K562 (cell line): ENCODE results near the gene L3MBTL1. TPM values are rescaled to one million over a fixed set of nuclear protein-coding genes. Genes with fewer than 3 reads are reported as not detected.

Experiments
- ATAC-seq: fragments of 200-7000 bp; cut with Tn5 transposase; 3 replicates; pipeline ENCODE4 v1.9.1; 2020; ENCODE audit warnings: moderate library complexity
- BruUV-seq: library from RNA; stranded (reverse); fragments of 400-500 nt; replicated peaks from 2 replicates; lab custom pipeline; 2021; lab: Mats Ljungman, UMichigan
- CTCF ChIA-PET: fragments of 300-600 bp; formaldehyde crosslinking; extraction: SDS; loops from one replicate; lab custom pipeline; 2021; ENCODE audit warnings: low intra/inter-chr PET ratio; lab: Yijun Ruan, JAX
- POLR2A ChIA-PET: fragments of 300-600, 350-650 bp; sonication (Branson Sonifier 250); formaldehyde crosslinking; extraction: SDS; loops from one replicate; lab custom pipeline; 2021; ENCODE audit warnings: antibody characterized with exemption, inconsistent platforms; lab: Yijun Ruan, JAX
- DNase-seq, 4 experiments: peaks; one replicate each; pipeline versions ENCODE4 v3.0.0 to v3.0.0-alpha.2; 2011 to 2018; ENCODE audit warnings: low spot score in 3 of 4, mixed read lengths in 3 of 4; ENCODE audit errors: extremely low read depth in 1 of 4
- FAIRE-seq: peaks from 2 replicates; lab custom pipeline; 2011; peaks lifted over from hg19 to GRCh38; lab: Jason Lieb, UNC
- H2AFZ ChIP-seq: 2 replicates; pipeline ENCODE4 v1.6.0; 2011; ENCODE audit warnings: low read depth, low read length, control low read depth, inconsistent platforms
- H3K27ac ChIP-seq: fragments of 200-600 bp; 3 replicates; pipeline ENCODE4 v1.8.0; 2011; ENCODE audit warnings: low read depth, mild to moderate bottlenecking, control low read depth, inconsistent platforms, low read length, moderate library complexity, mixed read lengths; ENCODE audit errors: extremely low read depth
- H3K27me3 ChIP-seq, 2 experiments: fragments of 300-600 bp in 1 of 2; 2 replicates in 1 of 2; 3 replicates in 1 of 2; pipeline versions ENCODE4 v1.6.0 to v1.8.0; 2011; ENCODE audit warnings: inconsistent platforms in 2 of 2, low read length in 2 of 2, mild to moderate bottlenecking in 1 of 2, mixed read lengths in 1 of 2, moderate library complexity in 1 of 2; ENCODE audit not compliant: control insufficient read depth in 2 of 2, insufficient read depth in 2 of 2
- H3K36me3 ChIP-seq: fragments of 300-600 bp; 3 replicates; pipeline ENCODE4 v1.8.0; 2011; ENCODE audit warnings: mild to moderate bottlenecking, low read length, inconsistent platforms; ENCODE audit not compliant: control insufficient read depth, insufficient read depth
- H3K4me1 ChIP-seq, 2 experiments: fragments of 200-600 bp in 1 of 2; replicated peaks in 1 of 2; 2 replicates in 1 of 2; 3 replicates in 1 of 2; pipeline versions ENCODE4 v1.5.1 to v1.8.0; 2011; ENCODE audit warnings: inconsistent platforms in 2 of 2, low read length in 2 of 2, mild to moderate bottlenecking in 1 of 2, mixed read lengths in 1 of 2, moderate library complexity in 1 of 2; ENCODE audit not compliant: control insufficient read depth in 2 of 2, insufficient read depth in 2 of 2
- H3K4me2 ChIP-seq: 2 replicates; pipeline ENCODE4 v1.6.1; 2011; ENCODE audit warnings: low read length, control low read depth, inconsistent platforms, mixed read lengths; ENCODE audit not compliant: insufficient read depth
- H3K4me3 ChIP-seq: fragments of 200-600 bp; sonication (generic), shearing (Covaris generic); 2 replicates; pipeline ENCODE4 v1.5.1; 2016; ENCODE audit warnings: control low read depth, inconsistent platforms
- H3K79me2 ChIP-seq: fragments of 200-600 bp; 3 replicates; pipeline ENCODE4 v1.8.0; 2011; ENCODE audit warnings: low read length, inconsistent platforms; ENCODE audit not compliant: control insufficient read depth, insufficient read depth
- H3K9ac ChIP-seq, 2 experiments: 2 replicates each; pipeline versions ENCODE4 v1.6.0 to v1.6.1; 2011; ENCODE audit warnings: low read depth in 2 of 2, low read length in 2 of 2, control low read depth in 1 of 2, inconsistent platforms in 1 of 2, mild to moderate bottlenecking in 1 of 2, mixed read lengths in 1 of 2; ENCODE audit not compliant: insufficient read depth in 1 of 2
- H3K9me1 ChIP-seq: one replicate; pipeline ENCODE4 v1.6.0; 2011; ENCODE audit warnings: inconsistent platforms, mild to moderate bottlenecking, low read length, moderate library complexity; ENCODE audit not compliant: control insufficient read depth, insufficient read depth
- H3K9me3 ChIP-seq: replicated peaks from 2 replicates; pipeline ENCODE4 v1.5.1; 2011; ENCODE audit warnings: low read depth, low read length, inconsistent platforms; ENCODE audit not compliant: control insufficient read depth, insufficient read depth
- H4K20me1 ChIP-seq: replicated peaks from 2 replicates; pipeline ENCODE4 v1.6.1; 2011; ENCODE audit warnings: low read length, inconsistent platforms, mixed read lengths; ENCODE audit not compliant: control insufficient read depth, insufficient read depth
- KDM1A ChIP-seq, 2 experiments: fragments of 450-650 bp; IDR thresholded peaks; 2 replicates each; pipeline ENCODE4 v1.6.1; 2016; ENCODE audit warnings: mild to moderate bottlenecking in 2 of 2
- LARP7 ChIP-seq: fragments of 450-650 bp; IDR thresholded peaks from 2 replicates; pipeline ENCODE4 v1.6.1; 2016
- NFE2L1 ChIP-seq: fragments of 450-650 bp; IDR thresholded peaks from 2 replicates; pipeline ENCODE4 v1.6.1; 2016; ENCODE audit warnings: missing genetic modification characterization, low read depth, mild to moderate bottlenecking, missing compliant biosample characterization, moderate library complexity, borderline replicate concordance
- RBFOX2 ChIP-seq: fragments of 200-400 bp; formaldehyde crosslinking; IDR thresholded peaks from 2 replicates; pipeline ENCODE4 v1.6.1; 2017; ENCODE audit warnings: low read depth, mild to moderate bottlenecking, low read length, moderate library complexity
- TOE1 ChIP-seq, 2 experiments: fragments of 450-650 bp in 1 of 2; sonication (generic) in 1 of 2; formaldehyde crosslinking in 1 of 2; IDR thresholded peaks; 2 replicates each; pipeline versions ENCODE4 v1.7.1 to v1.8.0; 2016 to 2022; ENCODE audit warnings: borderline replicate concordance in 2 of 2, mild to moderate bottlenecking in 2 of 2, antibody characterized with exemption in 1 of 2, inconsistent platforms in 1 of 2, low read depth in 1 of 2, missing genetic modification reagents in 1 of 2, moderate library complexity in 1 of 2
- ZC3H11A ChIP-seq: IDR thresholded peaks from 2 replicates; pipeline ENCODE4 v1.6.1; 2012; ENCODE audit warnings: low read depth, low read length, improper control_type of control experiment
- ZNF146 ChIP-seq: IDR thresholded peaks from one replicate; pipeline ENCODE4 v1.6.1; 2018; ENCODE audit warnings: missing compliant biosample characterization; ENCODE audit not compliant: unreplicated experiment
- WGBS: fragments of 100-300 bp; shearing (Covaris generic); methylation state at CpG from one replicate; pipeline ENCODE4 v1.1.6; 2016; ENCODE audit warnings: low coverage, mixed read lengths; ENCODE audit not compliant: insufficient coverage; ENCODE audit errors: missing lambda C conversion rate; 5-methylcytosine and 5-hydroxymethylcytosine counted together
- in situ Hi-C: fragments of 300-500 bp; cut with MboI; formaldehyde crosslinking; loops from 4 replicates; pipeline ENCODE4 v1.15.0; 2018; ENCODE audit warnings: inconsistent platforms, mixed read lengths
- intact Hi-C: fragments of 100-400 bp; cut with micrococcal nuclease; formaldehyde crosslinking; loops from 2 replicates; pipeline ENCODE4 v1.14.2; 2022
- polyA plus RNA-seq, 8 experiments: library from polyadenylated mRNA; depleted of rRNA in 4 of 8; stranded (reverse) in 5 of 8; unstranded in 3 of 8; fragments of >200 nt; fragmentation: Nextera tagmentation in 2 of 8; fragmentation: Illumina TruSeq in 1 of 8; extraction: Ambion mirVana in 2 of 8; extraction: Trizol in 1 of 8; gene quantifications; 2 replicates each; pipeline versions ENCODE4 v1.2.1 to v1.2.3, GENCODE V29; 2011 to 2014; ENCODE audit warnings: inconsistent platforms in 1 of 8, missing spikeins in 1 of 8
- total RNA-seq, 7 experiments: library from RNA; depleted of rRNA in 6 of 7; stranded (reverse); fragments of >200 nt in 6 of 7; fragmentation: Illumina TruSeq in 2 of 7; extraction: Trizol in 2 of 7; gene quantifications; 2 replicates each; pipeline versions ENCODE4 v1.2.1 to v1.2.3, GENCODE V29; 2011 to 2021; ENCODE audit warnings: low replicate concordance in 1 of 7
- TF ChIP-seq, protein P1 (sequence below), 3 experiments: IDR thresholded peaks in 2 of 3; conservative IDR thresholded peaks in 1 of 3; 2 replicates each; pipeline ENCODE4 v1.5.1; 2011 to 2012; ENCODE audit warnings: low read length in 3 of 3, mild to moderate bottlenecking in 3 of 3, control low read depth in 2 of 3, improper control_type of control experiment in 1 of 3, inconsistent platforms in 1 of 3, low read depth in 1 of 3, mixed read lengths in 1 of 3, moderate library complexity in 1 of 3; ENCODE audit not compliant: insufficient read depth in 2 of 3
- TF ChIP-seq, protein P2 (sequence below): fragments of 450-650 bp; formaldehyde crosslinking; IDR thresholded peaks from 2 replicates; pipeline ENCODE4 v1.4.0; 2022; ENCODE audit warnings: mild to moderate bottlenecking, moderate library complexity

The L3MBTL1 gene
- total and polyA plus RNA-seq, 9 of the 15 experiments (the other 6 are each of a cell fraction or from before 2014, with no cell fraction given), result 0.77 to 10.0 (median 4.4) TPM

DNA sequence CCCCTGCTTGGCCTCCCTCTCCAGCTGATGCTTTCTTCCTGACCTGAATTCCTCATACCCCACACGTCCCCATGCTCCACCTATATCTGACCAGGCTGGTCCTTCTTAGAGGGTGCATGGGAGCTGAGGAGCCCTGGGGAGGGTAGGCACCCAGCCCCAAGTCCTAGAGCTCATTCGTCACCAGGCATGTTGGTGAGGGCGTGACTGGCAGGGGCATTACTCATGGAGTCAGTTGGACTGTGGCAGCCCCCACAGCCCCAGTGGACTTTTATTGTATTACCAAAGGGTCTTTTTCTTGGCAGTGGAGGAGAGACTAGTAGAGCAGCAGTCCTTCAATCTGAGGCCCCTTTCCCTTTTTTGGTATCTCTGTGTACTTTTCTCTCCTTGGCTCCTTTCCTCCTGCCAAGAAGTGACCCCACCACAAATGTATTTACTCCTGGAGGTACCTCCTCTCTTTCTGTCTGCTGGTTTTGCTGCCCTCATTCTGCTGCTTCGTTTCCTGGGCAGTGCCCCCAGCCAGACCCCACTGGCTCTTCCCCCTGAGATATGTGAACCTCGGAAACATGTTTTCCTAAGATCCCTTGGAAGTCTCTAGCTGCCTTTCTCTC, 40.9 kb downstream of the L3MBTL1 start:
- Histone ChIP-seq H3K9me1 (no peaks in the 10 kb centered on the region), H4K20me1 (no peaks in the 10 kb centered on the region), H3K79me2 (no peaks in the 10 kb centered on the region), H3K27ac (no peak overlapping the region), H3K4me3 (no peak overlapping the region), H3K4me1 (peaks cover 4 to 14% of the 10 kb centered on the region in 2 experiments; a peak in 3 of 5 replicates), H3K27me3 (no peaks in the 10 kb centered on the region), H3K4me2 (no peak overlapping the region), H2AFZ (no peak overlapping the region), H3K9me3 (no peaks in the 10 kb centered on the region), H3K9ac (no peak overlapping the region), H3K36me3 (no peaks in the 10 kb centered on the region; the same call in 2 of the 3 replicates)
- BruUV-seq, result no TSS peak
- POLR2A ChIA-PET, result interaction anchor here (1.0 to 1.3 kb wide), 2 partner anchors 10 to 31 kb away, joined by 4 to 5 read pairs; no protein-coding TSS in a partner anchor
- no peak for ATAC-seq
- in situ Hi-C loops, result loop anchor here (10.0 kb wide), 1 partner anchor 536 kb away; no protein-coding TSS in a partner anchor
- TF ChIP-seq ZC3H11A, result no peak
- DNase-seq, result no peak
- FAIRE-seq, result no peak
- intact Hi-C loops, result no loop called here
- CTCF ChIA-PET, result no interaction called here
- 42% methylated on average over 5 of the region's 5 CpGs for WGBS

DNA sequence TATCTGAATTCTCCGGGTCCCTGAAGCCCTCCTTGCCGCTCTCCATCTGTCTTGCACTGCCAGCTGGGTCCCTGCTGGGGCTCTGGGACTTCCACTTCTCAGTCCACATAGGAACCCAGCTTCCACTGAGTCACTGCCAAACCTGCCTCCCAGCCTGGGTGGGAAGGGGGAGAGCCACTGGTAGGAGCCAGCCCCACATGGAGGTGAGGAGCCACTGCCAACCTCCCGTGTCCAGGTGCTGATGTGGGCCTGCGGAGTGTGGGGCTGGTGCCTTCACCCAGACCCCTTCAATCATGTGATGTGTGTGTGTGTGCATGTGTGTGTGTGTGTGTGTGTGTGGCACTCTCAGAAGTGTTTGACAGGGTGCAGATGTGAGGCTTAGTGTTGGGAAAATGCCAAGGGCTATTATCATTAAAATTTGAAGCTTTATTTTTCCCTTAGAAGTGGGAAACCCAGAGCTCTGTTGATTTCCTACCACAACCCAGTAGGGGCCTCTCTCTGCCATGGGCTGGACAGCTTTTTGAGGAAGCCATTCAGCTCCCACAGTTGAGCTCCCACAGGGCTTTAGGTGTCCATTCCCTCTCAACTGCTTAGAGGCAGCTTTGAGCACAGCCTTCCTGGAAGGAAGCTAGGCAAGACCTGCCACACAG, 42.0 kb downstream of the L3MBTL1 start:
- H3K27me3 ChIP-seq, result no peaks in the 10 kb centered on the region
- WGBS, result 80% methylated on average over 4 of the region's 4 CpGs
- intact Hi-C loops, result no loop called here
- TF ChIP-seq KDM1A (IDR thresholded peaks at IDR 0.05), result no peak
- TF ChIP-seq, protein P1, sequence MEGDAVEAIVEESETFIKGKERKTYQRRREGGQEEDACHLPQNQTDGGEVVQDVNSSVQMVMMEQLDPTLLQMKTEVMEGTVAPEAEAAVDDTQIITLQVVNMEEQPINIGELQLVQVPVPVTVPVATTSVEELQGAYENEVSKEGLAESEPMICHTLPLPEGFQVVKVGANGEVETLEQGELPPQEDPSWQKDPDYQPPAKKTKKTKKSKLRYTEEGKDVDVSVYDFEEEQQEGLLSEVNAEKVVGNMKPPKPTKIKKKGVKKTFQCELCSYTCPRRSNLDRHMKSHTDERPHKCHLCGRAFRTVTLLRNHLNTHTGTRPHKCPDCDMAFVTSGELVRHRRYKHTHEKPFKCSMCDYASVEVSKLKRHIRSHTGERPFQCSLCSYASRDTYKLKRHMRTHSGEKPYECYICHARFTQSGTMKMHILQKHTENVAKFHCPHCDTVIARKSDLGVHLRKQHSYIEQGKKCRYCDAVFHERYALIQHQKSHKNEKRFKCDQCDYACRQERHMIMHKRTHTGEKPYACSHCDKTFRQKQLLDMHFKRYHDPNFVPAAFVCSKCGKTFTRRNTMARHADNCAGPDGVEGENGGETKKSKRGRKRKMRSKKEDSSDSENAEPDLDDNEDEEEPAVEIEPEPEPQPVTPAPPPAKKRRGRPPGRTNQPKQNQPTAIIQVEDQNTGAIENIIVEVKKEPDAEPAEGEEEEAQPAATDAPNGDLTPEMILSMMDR (IDR thresholded peaks at IDR 0.05 in 2 of 3, conservative IDR thresholded peaks at IDR 0.05 in 1 of 3; ENCODE audit: insufficient read depth in 2 of 3, low read depth in 1 of 3, low read length in 3 of 3), result peak in 1 of 3 experiments; percentile 26; a peak in 1 of 6 replicates
- no peak for TF ChIP-seq RBFOX2
- TF ChIP-seq LARP7, result no peak
- TF ChIP-seq NFE2L1 (tag), result no peak
- no peak for TF ChIP-seq ZNF146 (CRISPR knock-in tag)
- TF ChIP-seq, protein P2, sequence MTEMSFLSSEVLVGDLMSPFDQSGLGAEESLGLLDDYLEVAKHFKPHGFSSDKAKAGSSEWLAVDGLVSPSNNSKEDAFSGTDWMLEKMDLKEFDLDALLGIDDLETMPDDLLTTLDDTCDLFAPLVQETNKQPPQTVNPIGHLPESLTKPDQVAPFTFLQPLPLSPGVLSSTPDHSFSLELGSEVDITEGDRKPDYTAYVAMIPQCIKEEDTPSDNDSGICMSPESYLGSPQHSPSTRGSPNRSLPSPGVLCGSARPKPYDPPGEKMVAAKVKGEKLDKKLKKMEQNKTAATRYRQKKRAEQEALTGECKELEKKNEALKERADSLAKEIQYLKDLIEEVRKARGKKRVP (CRISPR knock-in tag), result no peak
- no peak for TF ChIP-seq TOE1 (IDR thresholded peaks at IDR 0.05; ENCODE audit: borderline replicate concordance)
- no peak for TF ChIP-seq TOE1 (CRISPR knock-in tag; IDR thresholded peaks at IDR 0.05; ENCODE audit: borderline replicate concordance, low read depth)

More for the DNA sequence above, 42.0 kb downstream of the L3MBTL1 start:
- Histone ChIP-seq H3K4me2 (no peak overlapping the region), H3K36me3 (no peaks in the 10 kb centered on the region; the same call in 2 of the 3 replicates), H3K9me3 (no peaks in the 10 kb centered on the region), H3K9me1 (no peaks in the 10 kb centered on the region), H3K4me1 (peaks cover 7 to 14% of the 10 kb centered on the region in 2 experiments; a peak in 3 of 5 replicates), H3K27ac (no peak overlapping the region), H3K79me2 (no peaks in the 10 kb centered on the region), H3K4me3 (no peak overlapping the region), H3K9ac (no peak overlapping the region), H4K20me1 (no peaks in the 10 kb centered on the region), H2AFZ (no peak overlapping the region)
- ATAC-seq, result peak; percentile 67; the same call in 2 of the 3 replicates
- ChIA-PET POLR2A (interaction anchor here (0.5 to 1.3 kb wide), 7 partner anchors 9 to 475 kb away, joined by 3 to 5 read pairs (median 3); partner anchors contain the start of gene SGK2), CTCF (no interaction called here)
- no TSS peak for BruUV-seq
- no peak for FAIRE-seq
- in situ Hi-C loops, result loop anchor here (10.0 kb wide), 1 partner anchor 535 kb away; no protein-coding TSS in a partner anchor
- no peak for DNase-seq
